Stimulated activated CD4-positive, alpha-beta T cell treated with anti-CD3 and anti-CD28 coated beads, Interleukin-2, amount 100 ng/mL, for 24 hours (primary cell): ENCODE measurements around the gene GRIP2.

Experiments used
- DNase-seq, 2 donors: peaks; one replicate each; pipeline ENCODE4 v3.0.0-alpha.2; 2020

GRIP2 gene

DNA sequence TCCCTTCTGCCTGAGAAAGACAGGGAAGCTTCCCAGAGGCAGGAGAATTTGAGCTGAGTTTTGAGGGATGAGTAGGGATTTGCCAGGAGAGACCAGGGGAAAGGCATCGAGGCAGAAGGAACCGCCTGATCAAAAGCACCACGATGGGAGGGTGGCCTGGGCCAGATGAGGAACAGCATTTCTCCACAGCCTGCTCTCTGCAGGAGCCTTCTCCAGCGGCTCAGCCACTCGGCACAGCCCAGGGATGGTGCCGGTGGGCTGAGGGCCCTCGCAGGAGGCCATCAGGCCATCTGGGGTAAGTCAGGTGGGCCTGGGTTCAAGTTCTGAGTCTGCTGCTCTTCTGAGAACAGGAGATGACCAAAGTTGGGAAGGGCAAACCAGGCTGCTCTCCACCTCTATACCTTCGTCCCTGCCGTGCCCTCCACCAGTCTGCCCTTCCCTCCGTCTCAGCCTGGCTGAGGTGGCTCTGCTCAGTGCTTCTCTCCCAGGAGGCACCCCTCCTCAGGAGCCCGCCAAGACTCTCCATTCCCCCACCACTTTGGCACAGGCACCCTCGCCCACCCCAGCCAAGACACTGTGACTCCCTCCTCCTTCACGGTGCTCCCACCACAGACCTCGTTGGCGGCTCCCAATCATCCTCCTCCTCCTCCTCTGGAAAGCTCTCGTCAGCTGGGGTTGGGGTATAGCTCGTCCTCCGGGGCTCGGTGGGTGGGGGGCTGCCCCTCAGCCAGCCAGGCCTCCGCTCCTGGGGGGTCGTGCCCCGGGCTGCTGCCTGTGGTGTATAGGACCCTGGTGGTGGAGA lies 34.9 kb downstream of the GRIP2 start:
- no peak for DNase-seq

DNA sequence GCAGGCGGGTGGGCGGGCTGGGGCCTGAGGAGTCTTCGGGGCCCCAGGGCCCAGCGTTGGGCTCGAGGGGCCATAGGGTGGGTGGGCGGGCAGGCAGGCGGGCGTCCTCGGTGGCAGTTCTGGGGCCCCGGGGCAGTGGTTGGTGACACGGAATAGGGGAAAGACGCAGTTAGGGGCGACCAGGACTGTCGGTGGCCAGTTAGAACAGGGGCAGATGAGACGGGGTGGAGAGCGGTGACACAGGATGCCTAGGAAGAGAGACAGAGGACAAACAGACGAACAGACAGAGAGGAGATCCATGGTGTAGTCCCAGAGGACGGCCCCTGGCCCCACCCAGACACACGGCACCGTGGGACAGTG lies 36.5 kb downstream of the GRIP2 start:
- no peak for DNase-seq

GRCh38 chr3:14503033-14503705 lies 37.0 kb downstream of the GRIP2 start:
- DNase-seq = no peak

- no peak for DNase-seq
Measured at GRCh38 chr3:14502472-14502871, 37.7 kb downstream of the GRIP2 start.

GRCh38 chr3:14497321-14497720 lies 42.8 kb downstream of the GRIP2 start:
- DNase-seq = no peak

DNA sequence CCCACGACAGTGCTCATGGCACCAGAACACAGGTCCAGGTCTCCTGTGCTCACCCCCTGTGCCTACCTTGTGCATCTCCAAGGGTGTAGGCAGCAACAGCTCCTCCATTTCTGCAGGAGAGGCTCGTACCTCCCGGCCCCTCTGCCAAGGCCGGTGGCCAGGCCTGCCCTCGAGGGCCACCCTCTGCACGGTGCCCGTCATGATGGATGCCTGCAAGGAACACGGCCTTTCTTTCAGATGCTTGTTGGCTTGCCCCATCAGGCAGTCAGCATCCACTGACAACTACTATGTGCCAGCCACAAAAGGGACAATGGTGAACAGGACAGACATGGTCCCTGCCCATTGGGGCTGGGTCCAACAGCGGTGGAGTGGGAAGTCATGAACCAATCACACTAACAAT lies 43.8 kb downstream of the GRIP2 start:
- no peak for DNase-seq

- DNase-seq = no peak
Measured at GRCh38 chr3:14494973-14495300, 45.2 kb downstream of the GRIP2 start.

DNA sequence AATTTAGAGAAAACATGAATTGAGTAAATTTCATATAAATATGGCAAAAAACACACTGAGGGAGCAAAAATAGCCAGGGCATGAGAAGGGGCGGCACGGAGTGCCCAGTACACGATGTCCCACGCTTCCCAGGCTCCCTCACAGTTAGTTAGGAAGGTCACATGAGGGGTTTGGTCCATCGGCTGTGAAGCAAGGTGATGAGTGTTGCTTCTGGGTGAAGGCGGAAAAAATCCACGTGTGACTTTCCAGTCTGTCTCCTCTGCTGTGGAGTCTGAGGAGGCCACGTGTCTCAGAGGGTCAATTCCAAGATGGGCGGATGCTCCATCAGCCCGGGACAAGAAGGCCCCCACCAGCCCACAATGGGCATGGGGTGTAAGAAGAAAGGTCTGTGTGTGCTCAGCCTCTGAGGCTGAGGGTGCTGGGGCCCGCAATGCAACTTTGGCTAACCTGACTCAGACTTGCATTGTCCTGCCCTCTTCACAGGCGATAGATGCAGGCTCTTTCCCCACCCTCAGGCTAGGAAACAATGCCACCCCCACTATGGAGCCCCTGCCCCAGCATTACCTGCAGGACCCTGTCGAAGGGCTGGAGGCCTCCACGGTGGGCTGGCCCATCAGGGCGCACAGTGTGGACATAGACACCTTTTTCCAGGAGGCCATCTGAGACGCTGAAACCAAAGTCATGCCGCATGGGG lies 45.7 kb downstream of the GRIP2 start:
- DNase-seq = no peak

DNA sequence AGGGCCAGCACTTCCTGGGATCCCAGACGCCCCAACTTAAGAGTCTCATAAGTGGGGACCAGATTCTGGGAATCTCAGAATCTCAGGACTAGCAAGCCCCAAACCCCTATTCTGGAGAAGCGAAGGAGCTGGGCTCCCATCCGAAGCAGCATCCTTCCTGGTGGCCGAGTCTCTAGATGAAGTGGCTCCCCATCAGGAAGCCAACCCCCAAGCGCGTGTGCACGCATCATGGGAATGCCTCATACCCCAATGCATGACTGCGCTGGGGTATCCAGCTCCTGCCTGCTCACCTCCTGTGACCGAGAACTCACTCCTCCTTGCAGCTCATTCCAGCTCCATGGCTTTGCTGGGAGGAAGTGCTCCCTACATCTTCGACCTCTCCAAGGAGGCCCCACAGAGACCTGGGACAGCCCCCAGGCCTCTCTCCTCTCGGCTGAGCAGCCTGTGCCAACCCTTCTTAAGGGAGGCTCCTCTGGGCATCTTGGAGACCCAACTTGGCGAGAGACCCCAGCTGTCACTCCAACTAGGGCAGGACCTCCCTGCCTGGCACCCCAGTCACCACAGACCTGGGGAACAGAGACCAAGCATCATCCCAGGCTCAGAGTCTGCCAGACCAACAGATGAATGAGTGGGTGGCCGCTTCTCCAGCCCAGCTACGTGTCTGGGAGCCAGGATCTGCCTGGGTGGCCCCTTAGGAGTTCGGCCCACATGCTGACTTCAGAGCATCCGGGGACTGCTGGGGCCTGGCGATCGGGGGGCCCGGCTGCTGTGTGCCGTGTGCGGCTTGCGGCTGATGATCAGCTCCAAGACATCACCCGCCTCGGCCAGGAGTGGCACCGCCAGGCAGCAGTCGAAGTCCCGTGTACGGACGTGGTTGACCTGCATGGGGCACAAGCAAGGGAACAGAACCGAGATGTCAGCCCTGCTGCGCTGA lies 46.9 kb downstream of the GRIP2 start:
- DNase-seq = no peak

GRCh38 chr3:14491396-14492190 lies 48.5 kb downstream of the GRIP2 start:
- no peak for DNase-seq

DNA sequence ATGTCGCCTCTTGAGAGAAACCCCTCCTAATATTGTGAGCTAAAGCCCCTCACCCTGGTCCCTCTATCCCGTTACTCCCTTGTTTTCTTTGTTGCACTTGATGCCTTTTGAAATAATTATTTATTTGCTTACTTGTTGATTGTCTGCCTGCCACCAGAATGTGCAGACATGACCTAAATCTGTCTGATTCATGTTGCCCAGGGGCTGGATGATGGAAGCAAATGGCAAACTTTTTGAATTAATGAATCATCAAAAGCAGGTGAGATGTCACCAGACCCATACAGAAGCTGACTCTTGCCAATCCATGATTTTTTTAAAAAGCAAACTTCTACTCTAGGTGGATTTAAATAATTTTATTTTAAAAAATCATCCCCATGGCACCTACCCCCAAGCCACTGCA lies 49.3 kb downstream of the GRIP2 start:
- no peak for DNase-seq

- no peak for DNase-seq
Measured at GRCh38 chr3:14490255-14490654, 49.9 kb downstream of the GRIP2 start.

GRCh38 chr3:14489641-14490040 lies 50.5 kb downstream of the GRIP2 start:
- no peak for DNase-seq

GRCh38 chr3:14488286-14489041 lies 51.7 kb downstream of the GRIP2 start:
- DNase-seq = no peak

DNA sequence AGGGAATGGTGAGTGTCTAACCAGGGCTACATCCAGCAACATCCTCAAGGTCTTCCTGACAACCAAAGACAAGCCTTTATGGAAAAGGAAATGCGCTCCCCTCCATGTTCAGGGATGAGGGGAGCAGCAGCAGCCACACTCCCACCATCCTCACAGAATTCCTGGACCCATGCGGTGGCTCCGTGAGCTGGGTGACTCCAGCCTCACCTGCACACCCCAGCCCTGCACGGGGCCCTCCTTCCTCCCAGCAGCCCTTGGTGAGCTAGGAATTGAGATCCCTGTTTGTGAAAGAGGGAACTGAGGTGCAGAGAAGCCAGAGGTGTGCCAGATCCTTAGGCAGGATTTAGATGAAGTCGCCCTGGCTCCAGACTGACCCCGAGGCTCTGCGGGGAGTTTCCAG lies 52.3 kb downstream of the GRIP2 start:
- DNase-seq = no peak

DNA sequence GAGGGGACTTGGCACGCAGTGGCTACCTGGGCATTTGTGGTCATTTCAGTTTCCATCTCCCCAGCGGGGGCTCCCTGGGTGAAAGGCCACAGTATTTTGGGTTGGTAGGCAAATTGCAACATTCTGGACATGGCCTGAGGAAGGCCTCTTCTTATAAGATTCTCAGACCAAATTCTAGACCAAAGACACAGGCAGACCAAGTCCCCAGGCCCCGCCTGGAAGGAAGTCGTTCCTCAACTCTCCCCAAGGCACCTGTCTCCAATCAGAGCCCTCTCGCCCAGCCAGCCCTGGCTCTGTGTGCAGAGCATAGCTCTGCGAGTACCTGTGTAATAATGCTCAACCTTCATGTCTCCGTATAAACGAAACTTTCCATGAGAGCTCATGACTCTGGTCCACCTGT lies 53.1 kb downstream of the GRIP2 start:
- no peak for DNase-seq

DNA sequence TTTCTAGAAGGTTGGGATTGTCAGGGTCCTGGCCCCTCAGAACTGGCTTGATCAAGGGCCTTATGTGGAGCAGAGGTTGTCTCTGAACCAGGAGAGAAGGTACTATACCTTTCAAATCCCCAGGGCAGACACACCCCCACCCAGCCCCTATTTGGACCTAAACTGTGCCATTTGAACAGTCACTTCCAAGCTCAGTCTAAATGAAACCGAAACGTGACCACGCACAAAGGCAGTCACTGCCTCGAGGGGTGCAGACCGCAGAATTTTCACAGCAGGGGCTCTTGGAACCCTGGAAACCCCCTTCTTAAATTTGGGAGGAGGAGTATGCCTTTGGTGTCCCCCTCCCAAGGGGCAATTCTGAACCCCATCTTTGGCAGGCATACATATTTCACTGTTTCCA lies 53.7 kb downstream of the GRIP2 start:
- no peak for DNase-seq

DNA sequence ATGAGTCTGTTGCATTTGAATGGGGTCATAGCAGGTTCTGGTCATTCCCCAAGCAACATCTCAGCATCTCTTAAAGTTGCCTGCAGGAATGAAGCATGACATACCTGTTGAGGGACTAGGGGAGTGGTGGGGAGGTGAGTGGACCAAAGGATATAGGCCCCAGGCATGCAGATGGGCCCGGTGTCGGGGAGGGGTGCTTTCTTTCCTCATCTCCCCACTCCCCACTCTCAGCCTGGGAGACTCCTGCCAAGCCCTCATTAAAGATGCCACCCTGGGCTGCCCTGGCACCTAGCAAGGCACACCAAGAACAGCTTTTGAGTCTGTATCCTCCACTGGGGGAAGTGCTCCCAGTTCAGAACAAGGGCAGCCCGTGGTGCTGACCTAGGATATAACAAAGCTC lies 54.2 kb downstream of the GRIP2 start:
- no peak for DNase-seq

DNA sequence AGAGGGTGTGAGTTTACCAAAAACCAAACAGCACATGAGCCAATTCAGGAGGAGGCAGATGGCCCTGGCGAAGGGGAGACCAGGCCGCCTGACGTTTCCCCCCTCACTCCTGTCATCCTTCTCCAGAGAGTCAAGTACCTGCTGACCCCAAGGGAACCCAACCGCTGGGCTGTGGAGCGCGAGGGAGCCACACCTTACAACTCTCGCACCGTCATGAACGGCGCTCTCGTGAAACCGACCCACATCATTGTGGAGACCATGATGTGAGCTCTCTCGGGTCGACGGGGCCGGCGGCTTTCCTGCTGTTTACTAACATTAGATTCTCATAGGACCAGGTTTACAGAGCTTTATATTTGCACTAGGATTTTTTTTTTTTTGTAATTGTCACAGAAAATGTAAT lies 55.4 kb downstream of the GRIP2 start:
- no peak for DNase-seq

DNA sequence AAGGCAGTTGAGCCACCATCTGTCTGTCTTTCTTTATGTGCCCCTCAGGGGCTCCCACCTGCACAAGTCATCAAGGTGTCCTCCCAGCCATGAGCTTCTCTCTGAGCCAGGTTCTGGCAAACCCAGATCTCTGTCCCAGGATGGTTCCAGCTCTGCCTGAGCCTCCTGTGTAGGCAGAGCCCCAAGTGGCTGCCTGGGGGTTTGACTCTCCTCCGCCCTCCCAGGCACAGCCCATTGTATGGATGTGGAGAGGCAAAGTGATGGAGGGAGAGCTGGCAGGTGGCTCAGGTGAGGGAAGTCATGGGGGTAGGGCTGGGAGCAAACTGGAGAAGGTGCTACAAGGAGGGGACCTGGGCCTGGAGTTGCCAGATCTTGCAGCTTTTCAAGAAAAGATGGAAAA lies 56.9 kb downstream of the GRIP2 start:
- no peak for DNase-seq

DNA sequence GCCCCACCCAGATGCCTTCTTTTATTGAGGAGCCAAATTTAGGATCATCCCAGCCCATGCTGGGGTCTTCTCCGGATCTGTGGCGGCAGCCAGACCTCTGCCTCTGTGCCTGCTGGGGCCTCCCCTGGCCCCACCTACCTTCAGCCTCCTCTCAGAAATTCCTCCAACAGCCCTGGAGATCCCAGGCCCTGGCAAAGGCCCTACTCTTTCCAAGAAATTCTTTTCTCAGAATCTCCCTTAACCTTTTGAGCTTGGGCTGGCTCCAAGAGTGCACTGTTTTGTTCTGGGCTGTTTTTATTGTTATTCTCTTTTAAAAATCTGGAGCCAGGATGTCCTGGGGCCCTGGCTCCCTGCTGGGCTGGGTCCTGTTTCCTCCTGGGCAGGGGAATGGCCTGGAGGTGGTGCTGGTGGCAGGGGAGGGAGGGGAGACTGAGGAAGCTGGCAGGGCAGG lies 57.8 kb downstream of the GRIP2 start:
- DNase-seq = no peak
